SH-SY5Y (cell line): ENCODE results near the gene ZNF513.

ENCODE experiments used
- GATA2 ChIP-seq: IDR thresholded peaks from 2 replicates; pipeline ENCODE4 v1.6.1; 2011; ENCODE audit warnings: mild to moderate bottlenecking, low read depth, low read length
- GATA3 ChIP-seq: IDR thresholded peaks from 2 replicates; pipeline ENCODE4 v1.6.1; 2011; ENCODE audit warnings: low read depth, mild to moderate bottlenecking, low read length, moderate library complexity

GRCh38 chr2:27390822-27391679, 10.5 kb upstream of the ZNF513 start:
- TF ChIP-seq GATA3 (no peak), GATA2 (no peak)
